Mesenchymal stem cell (in vitro differentiated cells and primary cell): ENCODE results near the gene LARGE2.

Experiments used
- DNase-seq: peaks from one replicate; pipeline ENCODE4 v3.0.0-alpha.2; 2013
- H2AFZ ChIP-seq: one replicate; pipeline ENCODE4 v1.6.1; 2013; ENCODE audit warnings: low read depth, mild to moderate bottlenecking, control low read depth, inconsistent platforms, low read length, moderate library complexity
- H2AK5ac ChIP-seq: 2 replicates; pipeline ENCODE4 v1.6.1; 2013; ENCODE audit warnings: low read length, moderate library complexity, mild to moderate bottlenecking, inconsistent platforms; ENCODE audit not compliant: severe bottlenecking
- H2BK120ac ChIP-seq: one replicate; pipeline ENCODE4 v1.6.1; 2013; ENCODE audit warnings: low read depth, mild to moderate bottlenecking, inconsistent platforms, low read length, moderate library complexity
- H2BK12ac ChIP-seq, 2 experiments: one replicate each; pipeline ENCODE4 v1.6.1; 2013; ENCODE audit warnings: inconsistent platforms in 2 of 2, low read length in 2 of 2, mild to moderate bottlenecking in 2 of 2, moderate library complexity in 2 of 2, control low read depth in 1 of 2
- H2BK15ac ChIP-seq: one replicate; pipeline ENCODE4 v1.6.1; 2013; ENCODE audit warnings: mild to moderate bottlenecking, low read depth, inconsistent platforms; ENCODE audit not compliant: poor library complexity, severe bottlenecking
- H2BK5ac ChIP-seq: 2 replicates; pipeline ENCODE4 v1.6.1; 2013; ENCODE audit warnings: low read depth, mild to moderate bottlenecking, low read length, control low read depth, inconsistent platforms; ENCODE audit not compliant: poor library complexity, severe bottlenecking
- H3K14ac ChIP-seq, 2 experiments: one replicate each; pipeline ENCODE4 v1.6.1; 2013; ENCODE audit warnings: inconsistent platforms in 2 of 2, low read length in 2 of 2, control low read depth in 1 of 2, mild to moderate bottlenecking in 1 of 2, moderate library complexity in 1 of 2
- H3K18ac ChIP-seq, 2 experiments: one replicate each; pipeline ENCODE4 v1.6.1; 2013; ENCODE audit warnings: inconsistent platforms in 2 of 2, low read length in 2 of 2, control low read depth in 1 of 2, low read depth in 1 of 2, mild to moderate bottlenecking in 1 of 2
- H3K23ac ChIP-seq, 2 experiments: one replicate each; pipeline ENCODE4 v1.6.1; 2013; ENCODE audit warnings: inconsistent platforms in 2 of 2, low read length in 2 of 2, mild to moderate bottlenecking in 2 of 2, moderate library complexity in 2 of 2, control low read depth in 1 of 2
- H3K27ac ChIP-seq: 2 replicates; pipeline ENCODE4 v1.5.1; 2013; ENCODE audit warnings: mild to moderate bottlenecking, moderate library complexity, low read length, control low read depth, inconsistent platforms; ENCODE audit not compliant: poor library complexity, severe bottlenecking
- H3K27me3 ChIP-seq, 2 experiments: 2 replicates each; pipeline versions ENCODE4 v1.6.1 to v1.7.0; 2013; ENCODE audit warnings: low read length in 2 of 2, mild to moderate bottlenecking in 2 of 2, moderate library complexity in 2 of 2, control low read depth in 1 of 2, inconsistent platforms in 1 of 2; ENCODE audit not compliant: control insufficient read depth in 1 of 2, insufficient read depth in 1 of 2
- H3K36me3 ChIP-seq, 2 experiments: 2 replicates each; pipeline versions ENCODE4 v1.6.1 to v1.7.0; 2013; ENCODE audit warnings: low read length in 2 of 2, control low read depth in 1 of 2, inconsistent platforms in 1 of 2, low read depth in 1 of 2, mild to moderate bottlenecking in 1 of 2; ENCODE audit not compliant: insufficient read depth in 2 of 2, control insufficient read depth in 1 of 2
- H3K4ac ChIP-seq, 2 experiments: one replicate each; pipeline ENCODE4 v1.6.1; 2013; ENCODE audit warnings: inconsistent platforms in 2 of 2, low read length in 2 of 2, mild to moderate bottlenecking in 2 of 2, moderate library complexity in 2 of 2, control low read depth in 1 of 2, low read depth in 1 of 2
- H3K4me1 ChIP-seq: 2 replicates; pipeline ENCODE4 v1.6.1; 2013; ENCODE audit warnings: low read depth, low read length, control low read depth; ENCODE audit not compliant: control insufficient read depth, insufficient read depth
- H3K4me2 ChIP-seq: 2 replicates; pipeline ENCODE4 v1.6.1; 2013; ENCODE audit warnings: low read length, mild to moderate bottlenecking, inconsistent platforms; ENCODE audit not compliant: poor library complexity, severe bottlenecking
- H3K4me3 ChIP-seq, 2 experiments: 2 replicates each; pipeline versions ENCODE4 v1.5.1 to v1.7.0; 2013; ENCODE audit warnings: low read length in 2 of 2, mild to moderate bottlenecking in 2 of 2, control low read depth in 1 of 2, low read depth in 1 of 2; ENCODE audit not compliant: insufficient read depth in 1 of 2
- H3K79me1 ChIP-seq: replicated peaks from 2 replicates; pipeline ENCODE4 v1.6.1; 2013; ENCODE audit warnings: mild to moderate bottlenecking, control low read depth, low read length, inconsistent platforms; ENCODE audit not compliant: poor library complexity, severe bottlenecking
- H3K9ac ChIP-seq: 2 replicates; pipeline ENCODE4 v1.7.0; 2013; ENCODE audit warnings: mild to moderate bottlenecking, low read length, moderate library complexity
- H3K9me3 ChIP-seq: 2 replicates; pipeline ENCODE4 v1.7.0; 2013; ENCODE audit warnings: mild to moderate bottlenecking, low read length; ENCODE audit not compliant: control insufficient read depth
- H4K8ac ChIP-seq: one replicate; pipeline ENCODE4 v1.6.1; 2013; ENCODE audit warnings: inconsistent platforms, mild to moderate bottlenecking, low read length, moderate library complexity
- H4K91ac ChIP-seq: one replicate; pipeline ENCODE4 v1.6.1; 2013; ENCODE audit warnings: mild to moderate bottlenecking, low read length, inconsistent platforms
- WGBS: methylation state at CpG from one replicate; pipeline ENCODE4 v1.1.7; 2013; ENCODE audit warnings: mixed read lengths; 5-methylcytosine and 5-hydroxymethylcytosine counted together

The LARGE2 gene

DNA sequence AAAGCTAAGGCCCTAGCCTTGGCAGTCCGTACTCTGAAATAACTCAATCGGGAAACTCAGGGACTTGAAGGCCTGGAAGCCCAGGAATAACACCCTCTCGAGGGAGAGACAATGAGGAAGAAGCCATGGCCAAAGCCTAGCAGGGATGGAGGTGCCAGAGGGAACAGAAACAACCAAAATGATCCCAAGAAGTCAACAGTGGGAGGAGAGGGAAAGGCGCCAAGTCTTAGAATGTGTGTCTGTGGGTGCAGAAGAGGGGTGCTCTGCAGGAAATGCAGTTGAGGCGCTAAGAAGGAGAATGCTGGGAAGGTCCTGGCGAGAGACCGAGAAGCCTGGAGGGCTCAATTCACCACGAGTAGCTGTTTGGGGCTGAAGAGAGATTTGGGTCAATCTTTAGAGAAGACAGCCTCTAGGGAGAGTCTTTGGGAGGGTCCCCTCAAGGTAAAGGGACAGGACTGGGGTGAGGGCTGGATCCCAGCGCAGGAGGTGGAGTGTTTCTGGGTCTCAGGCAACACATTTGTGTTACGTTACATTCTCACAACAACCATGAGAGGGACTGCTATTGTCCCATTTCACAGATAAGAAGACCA lies 37.8 kb upstream of the LARGE2 start:
- no peak for DNase-seq
- Histone ChIP-seq H4K91ac (no peak overlapping the region), H3K4ac (no peak overlapping the region), H3K14ac (no peak overlapping the region), H2BK12ac (no peak overlapping the region), H2BK120ac (no peak overlapping the region), H3K4me2 (no peak overlapping the region), H3K79me1 (no peaks in the 10 kb centered on the region), H3K4me3 (no peak overlapping the region), H3K9ac (no peak overlapping the region), H3K23ac (no peak overlapping the region), H3K27me3 (peaks cover 19 to 27% of the 10 kb centered on the region in 2 experiments), H3K36me3 (peaks cover 28 to 30% of the 10 kb centered on the region in 2 experiments), H3K27ac (no peak overlapping the region), H4K8ac (no peak overlapping the region), H3K9me3 (no peaks in the 10 kb centered on the region), H2BK15ac (no peak overlapping the region), H3K4me1 (peaks cover 29% of the 10 kb centered on the region), H2BK5ac (no peak overlapping the region), H2AFZ (no peak overlapping the region), H3K18ac (no peak overlapping the region), H2AK5ac (no peak overlapping the region)
- 94% methylated on average over 10 of the region's 10 CpGs for WGBS

DNA sequence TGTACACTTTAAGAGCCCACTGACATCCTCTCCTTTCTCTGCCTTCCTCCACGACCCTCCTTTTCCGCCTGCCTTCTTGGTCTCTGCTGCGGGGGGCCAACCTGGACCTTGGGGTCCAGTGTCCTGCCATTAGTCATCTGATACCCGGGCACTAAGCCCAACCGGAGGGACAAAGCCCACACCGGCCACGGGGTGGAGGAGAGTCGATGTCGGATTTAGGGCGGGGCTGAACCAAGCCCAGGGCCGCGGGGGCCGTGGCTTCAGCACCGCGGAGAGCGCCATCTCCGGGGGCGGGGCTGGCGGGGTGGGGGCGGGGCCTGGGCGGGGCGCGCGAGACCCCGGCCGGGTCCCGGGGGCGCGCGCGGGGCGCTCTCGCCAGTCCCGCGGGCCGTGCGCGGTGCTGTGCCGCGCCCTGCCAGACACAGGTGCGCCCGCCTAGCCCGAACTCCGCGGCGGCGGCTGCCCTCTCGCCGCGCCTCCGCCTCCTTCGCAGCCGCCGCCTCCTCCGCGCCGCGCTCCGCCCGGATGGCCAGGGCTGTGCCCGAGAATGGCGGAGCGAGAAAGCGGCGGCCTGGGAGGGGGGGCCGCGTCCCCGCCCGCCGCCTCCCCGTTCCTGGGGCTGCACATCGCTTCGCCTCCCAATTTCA lies 37.1 kb upstream of the LARGE2 start, which contains the start of gene MAPK8IP1:
TSS of gene MAPK8IP1 (plus strand) at position 378 of the 647 bp plus-strand sequence. CDS start at position 548, 170 bp downstream.
- Histone ChIP-seq H3K4me3 (peak within 1 kb of the TSS; percentile 61 to 62), H3K18ac (no peak within 1 kb of the TSS), H4K8ac (no peak within 1 kb of the TSS), H3K4ac (no peak within 1 kb of the TSS), H3K36me3 (peaks cover 27 to 30% of the 10 kb centered on the region in 2 experiments), H2BK12ac (no peak within 1 kb of the TSS), H3K27me3 (peaks cover 19 to 33% of the 10 kb centered on the region in 2 experiments), H2AFZ (no peak within 1 kb of the TSS), H3K4me1 (peaks cover 28% of the 10 kb centered on the region), H2AK5ac (no peak within 1 kb of the TSS), H2BK15ac (no peak within 1 kb of the TSS), H4K91ac (no peak within 1 kb of the TSS), H3K27ac (no peak within 1 kb of the TSS), H2BK5ac (no peak within 1 kb of the TSS), H3K9me3 (no peaks in the 10 kb centered on the region), H3K79me1 (no peaks in the 10 kb centered on the region), H3K23ac (peak within 1 kb of the TSS in 1 of 2 experiments; percentile 34), H3K4me2 (peak within 1 kb of the TSS; percentile 83), H3K14ac (no peak within 1 kb of the TSS), H2BK120ac (no peak within 1 kb of the TSS), H3K9ac (no peak within 1 kb of the TSS)
- WGBS = 2% methylated on average over 55 of the region's 73 CpGs
- peak; percentile 35 for DNase-seq

DNA sequence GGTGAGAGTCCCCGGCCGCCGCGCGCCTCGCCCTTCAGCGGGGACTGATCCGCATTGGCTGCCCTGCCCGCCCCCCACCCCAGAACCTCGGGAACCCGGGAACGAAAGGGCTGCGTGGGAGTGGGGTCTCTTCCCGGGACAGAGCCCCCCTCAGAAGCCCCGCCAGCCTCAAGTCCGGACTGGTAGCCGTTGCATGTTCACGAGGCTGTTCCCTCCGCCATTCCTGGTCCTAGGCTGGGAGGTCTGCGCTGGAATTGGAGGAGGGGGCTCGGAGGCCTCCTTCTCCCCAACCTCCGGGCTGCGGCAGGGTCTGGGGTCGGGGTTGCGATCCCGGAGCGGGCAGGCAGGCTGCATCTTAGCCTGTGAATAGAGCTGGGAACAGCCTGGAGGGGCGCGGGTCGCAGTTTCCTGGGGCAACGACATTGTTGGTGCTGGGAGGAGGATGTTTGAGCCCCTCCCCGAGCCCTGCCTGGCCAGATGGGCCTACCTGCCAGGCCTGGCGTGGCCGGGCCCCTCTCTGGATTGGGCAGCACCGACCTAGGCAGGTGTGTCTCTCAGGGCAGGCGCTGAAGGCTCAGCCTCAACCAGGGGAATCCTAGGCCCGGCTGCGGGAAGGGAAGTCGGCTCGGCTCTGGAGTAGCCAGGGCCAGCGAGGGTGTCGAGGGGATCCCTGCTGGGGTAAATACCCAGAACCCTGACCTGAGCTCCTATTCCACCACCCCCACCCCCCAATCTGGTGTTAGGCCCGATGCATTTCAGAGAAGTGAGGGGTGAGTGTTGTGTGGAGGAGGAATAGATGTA lies 36.3 kb upstream of the LARGE2 start:
- Histone ChIP-seq H3K36me3 (peaks cover 20 to 26% of the 10 kb centered on the region in 2 experiments), H3K9me3 (no peaks in the 10 kb centered on the region), H2BK12ac (no peak overlapping the region), H3K18ac (no peak overlapping the region), H4K8ac (no peak overlapping the region), H3K4me2 (peak overlapping the region; percentile 83), H3K4ac (no peak overlapping the region), H2AFZ (no peak overlapping the region), H3K27ac (no peak overlapping the region), H2BK5ac (no peak overlapping the region), H2BK15ac (no peak overlapping the region), H3K79me1 (no peaks in the 10 kb centered on the region), H3K4me3 (peak overlapping the region; percentile 61 to 62), H2BK120ac (no peak overlapping the region), H3K27me3 (peaks cover 20 to 40% of the 10 kb centered on the region in 2 experiments), H3K14ac (no peak overlapping the region), H3K23ac (peak overlapping the region in 1 of 2 experiments; percentile 34), H3K9ac (no peak overlapping the region), H3K4me1 (peaks cover 21% of the 10 kb centered on the region), H2AK5ac (no peak overlapping the region), H4K91ac (no peak overlapping the region)
- 14% methylated on average over 40 of the region's 43 CpGs for WGBS
- no peak for DNase-seq
